ENCODE results near the gene ATXN7L3. TPM values are rescaled to one million over a fixed set of nuclear protein-coding genes. Genes with fewer than 3 reads are reported as not detected.
A peak's percentile ranks its signal among the peaks of the same experiment; 100 is the strongest.

The ATXN7L3 gene
- total and polyA plus RNA-seq, 9 of the 15 experiments (the other 6 are each of a cell fraction or from before 2014, with no cell fraction given), result 0.62 to 66.1 (median 33.2) TPM

GRCh38 chr17:44200478-44201155 is 933 bp upstream of the ATXN7L3 start (continued):
- TF ChIP-seq EHMT2 (IDR thresholded peaks at IDR 0.05) (no peak), ZSCAN29 (IDR thresholded peaks at IDR 0.05) (no peak), ZNF224 (CRISPR knock-in tag; IDR thresholded peaks at IDR 0.05) (no peak), ZKSCAN1 (IDR thresholded peaks at IDR 0.05; ENCODE audit: low read depth, low read length) (no peak), ZNF143 (CRISPR knock-in tag; IDR thresholded peaks at IDR 0.05) (no peak), SP1 (CRISPR knock-in tag; IDR thresholded peaks at IDR 0.05) (no peak; the same call in 1 of the 2 replicates), ZNF436 (CRISPR knock-in tag; IDR thresholded peaks at IDR 0.05) (no peak), STAT5B (CRISPR knock-in tag; IDR thresholded peaks at IDR 0.05) (no peak), JUND (IDR thresholded peaks at IDR 0.05; ENCODE audit: borderline replicate concordance, low read depth, low read length) (no peak), JUND (tag; IDR thresholded peaks at IDR 0.05; ENCODE audit: borderline replicate concordance, low read depth, low read length) (no peak), CHD1 (IDR thresholded peaks at IDR 0.05; ENCODE audit: low read length) (peak; percentile 78), PRMT5 (CRISPR knock-in tag; IDR thresholded peaks at IDR 0.05) (no peak), ZBTB1 (CRISPR knock-in tag; IDR thresholded peaks at IDR 0.05; ENCODE audit: borderline replicate concordance, low read depth) (no peak; the same call in 1 of the 2 replicates), POLR2AphosphoS5 (IDR thresholded peaks at IDR 0.05; ENCODE audit: control insufficient read depth, insufficient read depth, low read depth, low read length) (peak; percentile 55; the same call in 1 of the 2 replicates), ZNF316 (IDR thresholded peaks at IDR 0.05) (no peak), ZNF644 (tag; IDR thresholded peaks at IDR 0.05; ENCODE audit: low read depth) (no peak), FOXK2 (conservative IDR thresholded peaks at IDR 0.05 in 1 of 2, IDR thresholded peaks at IDR 0.05 in 1 of 2; ENCODE audit: low read depth in 2 of 2) (no peak), MECOM (CRISPR knock-in tag; IDR thresholded peaks at IDR 0.05) (no peak), ZNF561 (CRISPR knock-in tag; conservative IDR thresholded peaks at IDR 0.05) (no peak), DNMT1 (IDR thresholded peaks at IDR 0.05) (no peak)
- TF ChIP-seq, protein P1, sequence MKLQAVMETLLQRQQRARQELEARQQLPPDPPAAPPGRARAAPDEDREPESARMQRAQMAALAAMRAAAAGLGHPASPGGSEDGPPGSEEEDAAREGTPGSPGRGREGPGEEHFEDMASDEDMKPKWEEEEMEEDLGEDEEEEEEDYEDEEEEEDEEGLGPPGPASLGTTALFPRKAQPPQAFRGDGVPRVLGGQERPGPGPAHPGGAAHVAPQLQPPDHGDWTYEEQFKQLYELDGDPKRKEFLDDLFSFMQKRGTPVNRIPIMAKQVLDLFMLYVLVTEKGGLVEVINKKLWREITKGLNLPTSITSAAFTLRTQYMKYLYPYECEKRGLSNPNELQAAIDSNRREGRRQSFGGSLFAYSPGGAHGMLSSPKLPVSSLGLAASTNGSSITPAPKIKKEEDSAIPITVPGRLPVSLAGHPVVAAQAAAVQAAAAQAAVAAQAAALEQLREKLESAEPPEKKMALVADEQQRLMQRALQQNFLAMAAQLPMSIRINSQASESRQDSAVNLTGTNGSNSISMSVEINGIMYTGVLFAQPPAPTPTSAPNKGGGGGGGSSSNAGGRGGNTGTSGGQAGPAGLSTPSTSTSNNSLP (IDR thresholded peaks at IDR 0.05; ENCODE audit: borderline replicate concordance, low read depth, low read length), result no peak
- TF ChIP-seq, protein P2, sequence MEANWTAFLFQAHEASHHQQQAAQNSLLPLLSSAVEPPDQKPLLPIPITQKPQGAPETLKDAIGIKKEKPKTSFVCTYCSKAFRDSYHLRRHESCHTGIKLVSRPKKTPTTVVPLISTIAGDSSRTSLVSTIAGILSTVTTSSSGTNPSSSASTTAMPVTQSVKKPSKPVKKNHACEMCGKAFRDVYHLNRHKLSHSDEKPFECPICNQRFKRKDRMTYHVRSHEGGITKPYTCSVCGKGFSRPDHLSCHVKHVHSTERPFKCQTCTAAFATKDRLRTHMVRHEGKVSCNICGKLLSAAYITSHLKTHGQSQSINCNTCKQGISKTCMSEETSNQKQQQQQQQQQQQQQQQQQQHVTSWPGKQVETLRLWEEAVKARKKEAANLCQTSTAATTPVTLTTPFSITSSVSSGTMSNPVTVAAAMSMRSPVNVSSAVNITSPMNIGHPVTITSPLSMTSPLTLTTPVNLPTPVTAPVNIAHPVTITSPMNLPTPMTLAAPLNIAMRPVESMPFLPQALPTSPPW (CRISPR knock-in tag; IDR thresholded peaks at IDR 0.05), result no peak
- TF ChIP-seq, protein P3, sequence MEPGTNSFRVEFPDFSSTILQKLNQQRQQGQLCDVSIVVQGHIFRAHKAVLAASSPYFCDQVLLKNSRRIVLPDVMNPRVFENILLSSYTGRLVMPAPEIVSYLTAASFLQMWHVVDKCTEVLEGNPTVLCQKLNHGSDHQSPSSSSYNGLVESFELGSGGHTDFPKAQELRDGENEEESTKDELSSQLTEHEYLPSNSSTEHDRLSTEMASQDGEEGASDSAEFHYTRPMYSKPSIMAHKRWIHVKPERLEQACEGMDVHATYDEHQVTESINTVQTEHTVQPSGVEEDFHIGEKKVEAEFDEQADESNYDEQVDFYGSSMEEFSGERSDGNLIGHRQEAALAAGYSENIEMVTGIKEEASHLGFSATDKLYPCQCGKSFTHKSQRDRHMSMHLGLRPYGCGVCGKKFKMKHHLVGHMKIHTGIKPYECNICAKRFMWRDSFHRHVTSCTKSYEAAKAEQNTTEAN (CRISPR knock-in tag; IDR thresholded peaks at IDR 0.05), result no peak
- TF ChIP-seq, protein P4, sequence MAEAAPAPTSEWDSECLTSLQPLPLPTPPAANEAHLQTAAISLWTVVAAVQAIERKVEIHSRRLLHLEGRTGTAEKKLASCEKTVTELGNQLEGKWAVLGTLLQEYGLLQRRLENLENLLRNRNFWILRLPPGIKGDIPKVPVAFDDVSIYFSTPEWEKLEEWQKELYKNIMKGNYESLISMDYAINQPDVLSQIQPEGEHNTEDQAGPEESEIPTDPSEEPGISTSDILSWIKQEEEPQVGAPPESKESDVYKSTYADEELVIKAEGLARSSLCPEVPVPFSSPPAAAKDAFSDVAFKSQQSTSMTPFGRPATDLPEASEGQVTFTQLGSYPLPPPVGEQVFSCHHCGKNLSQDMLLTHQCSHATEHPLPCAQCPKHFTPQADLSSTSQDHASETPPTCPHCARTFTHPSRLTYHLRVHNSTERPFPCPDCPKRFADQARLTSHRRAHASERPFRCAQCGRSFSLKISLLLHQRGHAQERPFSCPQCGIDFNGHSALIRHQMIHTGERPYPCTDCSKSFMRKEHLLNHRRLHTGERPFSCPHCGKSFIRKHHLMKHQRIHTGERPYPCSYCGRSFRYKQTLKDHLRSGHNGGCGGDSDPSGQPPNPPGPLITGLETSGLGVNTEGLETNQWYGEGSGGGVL (CRISPR knock-in tag; IDR thresholded peaks at IDR 0.05), result no peak

All from K562 (cell line).